ENCODE data around the gene ROPN1L.

DNA sequence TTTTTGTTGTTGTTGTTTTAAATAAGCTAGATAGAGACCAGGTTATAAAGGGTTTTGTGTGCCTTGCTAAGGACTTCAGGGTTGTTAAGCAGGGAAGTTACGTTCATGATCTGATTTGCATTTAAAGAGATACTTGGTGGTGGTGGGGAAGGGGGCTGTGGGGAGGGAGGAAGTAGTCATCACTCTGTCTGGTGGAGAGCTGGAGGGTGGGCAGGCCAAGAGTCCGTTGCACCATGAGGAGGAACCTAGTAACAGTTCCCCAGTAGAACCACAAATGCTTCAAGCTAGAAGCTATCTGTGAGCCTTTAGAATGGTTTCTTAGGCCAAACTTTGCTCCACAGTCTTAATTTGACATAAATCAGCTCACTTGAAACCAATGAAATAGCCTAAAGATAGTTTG, 18.7 kb upstream of the ROPN1L start:
- TF ChIP-seq, protein P1, sequence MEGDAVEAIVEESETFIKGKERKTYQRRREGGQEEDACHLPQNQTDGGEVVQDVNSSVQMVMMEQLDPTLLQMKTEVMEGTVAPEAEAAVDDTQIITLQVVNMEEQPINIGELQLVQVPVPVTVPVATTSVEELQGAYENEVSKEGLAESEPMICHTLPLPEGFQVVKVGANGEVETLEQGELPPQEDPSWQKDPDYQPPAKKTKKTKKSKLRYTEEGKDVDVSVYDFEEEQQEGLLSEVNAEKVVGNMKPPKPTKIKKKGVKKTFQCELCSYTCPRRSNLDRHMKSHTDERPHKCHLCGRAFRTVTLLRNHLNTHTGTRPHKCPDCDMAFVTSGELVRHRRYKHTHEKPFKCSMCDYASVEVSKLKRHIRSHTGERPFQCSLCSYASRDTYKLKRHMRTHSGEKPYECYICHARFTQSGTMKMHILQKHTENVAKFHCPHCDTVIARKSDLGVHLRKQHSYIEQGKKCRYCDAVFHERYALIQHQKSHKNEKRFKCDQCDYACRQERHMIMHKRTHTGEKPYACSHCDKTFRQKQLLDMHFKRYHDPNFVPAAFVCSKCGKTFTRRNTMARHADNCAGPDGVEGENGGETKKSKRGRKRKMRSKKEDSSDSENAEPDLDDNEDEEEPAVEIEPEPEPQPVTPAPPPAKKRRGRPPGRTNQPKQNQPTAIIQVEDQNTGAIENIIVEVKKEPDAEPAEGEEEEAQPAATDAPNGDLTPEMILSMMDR (IDR thresholded peaks at IDR 0.05; ENCODE audit: insufficient read depth, low read length, poor library complexity, severe bottlenecking) = no peak
- no peak for TF ChIP-seq EZH2phosphoT487 (conservative IDR thresholded peaks at IDR 0.05; ENCODE audit: low read length)
